ENCODE results near the gene ZC3H4.
"Not testable (repeated sequence)": the region's sequence is repeated elsewhere in the genome, so short reads cannot be mapped to it uniquely, and the experiment has no call there.

Gene ZC3H4

GRCh38 chr19:47093254-47093653, 20.3 kb downstream of the ZC3H4 start:
- in situ Hi-C loops (cut with HindIII; ENCODE audit: low sequenced_read_pairs), result no loop called here

DNA sequence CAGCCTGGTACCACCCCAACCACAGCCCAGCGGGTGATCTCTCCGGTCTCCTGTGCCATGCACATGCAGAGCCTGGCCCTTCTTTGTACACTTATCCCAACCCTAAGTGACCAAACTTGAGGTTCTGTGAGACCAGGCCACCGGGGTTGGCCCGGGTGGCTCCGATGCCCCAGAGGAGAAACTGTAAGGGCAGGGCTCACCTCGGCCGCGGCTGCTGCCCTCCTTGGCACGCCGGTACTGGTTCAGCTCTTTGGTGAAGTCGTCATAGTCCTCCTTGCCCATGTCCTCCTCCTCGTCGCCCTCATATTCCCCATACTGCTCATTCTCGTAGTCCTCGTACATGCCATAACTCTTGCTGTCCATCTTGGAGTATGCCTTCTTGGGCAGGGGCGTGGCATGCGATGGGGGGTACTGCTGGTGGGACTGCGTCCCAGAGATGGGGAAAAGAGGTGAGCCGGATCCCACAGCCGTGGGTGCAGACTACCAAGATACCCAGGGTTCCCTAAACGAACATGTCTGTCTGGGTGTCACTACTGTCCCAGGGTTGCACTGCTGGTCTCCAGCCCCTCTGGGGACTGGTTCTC, 23.7 kb downstream of the ZC3H4 start:
- in situ Hi-C loops (cut with HindIII; ENCODE audit: low sequenced_read_pairs), result loop anchor here (10.0 kb wide), 1 partner anchor 65 kb away; no protein-coding TSS in a partner anchor

DNA sequence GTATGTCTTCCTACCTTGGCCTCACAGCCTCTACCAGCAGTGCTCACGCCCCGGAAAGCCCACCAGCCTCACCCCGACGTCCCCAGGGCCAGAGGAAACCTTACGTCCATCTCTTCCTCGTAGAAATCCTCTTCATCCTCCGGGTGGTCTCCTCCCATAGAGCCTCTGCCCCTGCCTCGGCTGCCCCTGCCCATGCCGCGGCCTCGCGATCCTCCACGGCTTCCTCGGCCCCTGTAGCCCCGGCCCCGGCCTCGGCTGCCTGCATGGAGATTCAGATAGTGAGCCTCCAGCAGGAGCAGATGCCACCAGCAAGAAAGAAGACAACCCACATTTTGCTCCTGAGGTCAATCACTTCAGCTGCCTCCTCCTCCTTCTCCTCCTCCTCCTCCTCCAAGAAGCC, 27.3 kb downstream of the ZC3H4 start:
- in situ Hi-C loops (cut with HindIII; ENCODE audit: low sequenced_read_pairs), result loop anchor here (10.0 kb wide), 1 partner anchor 69 kb away; no protein-coding TSS in a partner anchor

GRCh38 chr19:47084879-47085439, 28.6 kb downstream of the ZC3H4 start:
- in situ Hi-C loops (cut with HindIII; ENCODE audit: low sequenced_read_pairs), result loop anchor here (10.0 kb wide), 1 partner anchor 70 kb away; no protein-coding TSS in a partner anchor

DNA sequence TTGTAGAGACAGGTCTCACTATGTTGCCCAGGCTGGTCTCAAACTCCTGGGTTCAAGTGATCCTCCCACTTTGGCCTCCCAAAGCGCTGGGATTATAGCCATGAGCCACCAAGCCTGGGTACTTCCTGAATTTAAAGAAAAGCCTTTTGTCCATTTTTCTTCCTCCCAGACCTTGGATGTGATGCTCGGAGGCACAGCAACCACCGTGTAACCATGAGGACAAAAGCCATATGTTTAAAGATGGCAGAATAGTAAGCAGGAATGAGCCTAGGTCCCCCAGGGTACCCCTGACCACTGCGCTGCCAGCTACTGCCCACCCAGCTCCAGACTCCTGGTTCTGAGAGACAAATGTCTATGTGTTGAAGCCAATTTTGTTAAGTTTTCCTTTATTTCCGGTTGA, 31.1 kb downstream of the ZC3H4 start:
- in situ Hi-C loops (cut with HindIII; ENCODE audit: low sequenced_read_pairs), result loop anchor here (10.0 kb wide), 1 partner anchor 72 kb away; no protein-coding TSS in a partner anchor

- in situ Hi-C loops (cut with HindIII; ENCODE audit: low sequenced_read_pairs), result loop anchor here (10.0 kb wide), 1 partner anchor 74 kb away; no protein-coding TSS in a partner anchor
Measured at GRCh38 chr19:47081095-47081494, 32.5 kb downstream of the ZC3H4 start.

GRCh38 chr19:47078351-47078750, 35.2 kb downstream of the ZC3H4 start:
- in situ Hi-C loops (cut with HindIII; ENCODE audit: low sequenced_read_pairs), result not testable (repeated sequence)

- in situ Hi-C loops (cut with HindIII; ENCODE audit: low sequenced_read_pairs), result no loop called here
Measured at GRCh38 chr19:47075941-47076340, 37.6 kb downstream of the ZC3H4 start.

DNA sequence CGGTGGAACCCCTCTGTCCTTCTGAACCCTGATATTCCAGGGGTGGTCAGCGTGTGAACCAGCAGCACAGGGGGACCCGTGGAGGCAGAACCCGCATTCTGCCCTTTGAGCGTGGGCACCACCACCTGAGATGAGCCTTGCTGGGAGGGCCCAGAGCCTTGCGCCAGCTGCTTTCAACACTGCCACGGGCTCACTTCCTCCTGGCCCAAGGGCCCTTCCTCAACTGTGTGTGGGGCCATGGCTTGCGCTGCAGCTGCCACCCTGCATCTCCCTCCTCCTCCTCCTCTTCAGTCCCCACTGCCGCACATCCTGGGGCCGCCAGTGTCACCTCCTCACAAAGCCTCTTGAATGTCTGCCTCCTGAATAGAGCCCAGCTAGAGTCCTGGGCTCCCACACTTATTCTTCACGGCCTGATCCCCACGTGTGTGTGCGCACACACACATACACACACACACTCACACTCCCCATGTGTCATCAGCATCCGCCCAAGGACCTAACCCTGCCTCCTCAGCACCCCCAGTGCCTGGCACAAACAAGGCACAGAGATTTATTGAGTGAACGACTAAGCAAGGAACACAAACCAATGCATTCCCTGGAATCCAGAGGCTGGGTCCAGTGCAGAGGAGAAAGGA, 38.3 kb downstream of the ZC3H4 start:
- in situ Hi-C loops (cut with HindIII; ENCODE audit: low sequenced_read_pairs), result no loop called here

- in situ Hi-C loops (cut with HindIII; ENCODE audit: low sequenced_read_pairs), result no loop called here
Measured at GRCh38 chr19:47074621-47075020, 39.0 kb downstream of the ZC3H4 start.

GRCh38 chr19:47073574-47073973, 40.0 kb downstream of the ZC3H4 start:
- in situ Hi-C loops (cut with HindIII; ENCODE audit: low sequenced_read_pairs), result no loop called here

GRCh38 chr19:47072323-47072722, 41.3 kb downstream of the ZC3H4 start:
- in situ Hi-C loops (cut with HindIII; ENCODE audit: low sequenced_read_pairs), result no loop called here

- in situ Hi-C loops (cut with HindIII; ENCODE audit: low sequenced_read_pairs), result no loop called here
Measured at GRCh38 chr19:47071731-47072130, 41.8 kb downstream of the ZC3H4 start.

DNA sequence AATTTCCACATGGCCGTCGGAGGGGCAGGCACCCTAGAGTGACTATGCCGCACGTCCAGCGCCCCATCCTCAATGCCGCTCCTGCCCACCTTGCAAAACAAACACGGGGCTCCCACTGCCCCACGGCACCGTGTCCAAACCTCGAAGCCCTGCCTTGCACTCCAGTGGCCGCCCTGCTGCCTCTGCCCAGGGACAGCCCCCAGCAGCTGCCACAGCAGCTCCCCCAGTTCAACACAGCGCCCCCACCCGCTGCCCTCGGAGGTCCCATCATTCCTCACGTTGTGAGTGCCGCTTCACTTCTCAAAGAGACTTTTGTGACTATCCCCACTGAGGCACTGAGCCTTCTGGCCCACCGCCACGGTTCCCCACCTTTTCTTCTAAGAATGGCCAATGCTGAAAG, 42.8 kb downstream of the ZC3H4 start:
- in situ Hi-C loops (cut with HindIII; ENCODE audit: low sequenced_read_pairs), result no loop called here

GRCh38 chr19:47069795-47070194, 43.8 kb downstream of the ZC3H4 start:
- in situ Hi-C loops (cut with HindIII; ENCODE audit: low sequenced_read_pairs), result no loop called here

DNA sequence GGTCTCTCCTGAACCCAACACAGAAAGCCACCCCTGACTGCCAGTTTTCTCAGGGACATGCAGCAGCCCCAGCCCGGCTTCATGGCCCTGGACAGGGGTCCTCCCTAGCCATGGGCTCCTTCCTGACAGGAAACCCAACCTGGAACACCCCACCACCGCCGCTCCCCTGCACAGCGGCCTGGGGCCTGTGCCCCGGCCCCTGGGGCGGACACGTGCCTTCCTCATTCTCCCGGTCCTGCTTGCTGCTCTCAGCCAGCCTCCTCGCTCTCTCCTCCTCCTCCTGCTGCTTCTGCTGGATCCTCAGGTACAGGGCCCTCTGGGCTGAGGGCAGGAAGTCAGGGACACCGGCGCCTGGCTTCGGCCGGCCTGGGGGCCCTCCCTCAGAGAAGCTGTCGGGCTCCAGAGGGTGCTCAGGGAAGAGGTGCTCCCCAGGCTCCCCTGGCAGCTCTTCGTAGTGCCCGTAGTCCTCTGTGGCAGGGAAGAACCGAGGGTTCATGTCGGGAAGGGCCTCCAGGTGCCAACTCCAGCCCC, 44.6 kb downstream of the ZC3H4 start:
- in situ Hi-C loops (cut with HindIII; ENCODE audit: low sequenced_read_pairs), result no loop called here

DNA sequence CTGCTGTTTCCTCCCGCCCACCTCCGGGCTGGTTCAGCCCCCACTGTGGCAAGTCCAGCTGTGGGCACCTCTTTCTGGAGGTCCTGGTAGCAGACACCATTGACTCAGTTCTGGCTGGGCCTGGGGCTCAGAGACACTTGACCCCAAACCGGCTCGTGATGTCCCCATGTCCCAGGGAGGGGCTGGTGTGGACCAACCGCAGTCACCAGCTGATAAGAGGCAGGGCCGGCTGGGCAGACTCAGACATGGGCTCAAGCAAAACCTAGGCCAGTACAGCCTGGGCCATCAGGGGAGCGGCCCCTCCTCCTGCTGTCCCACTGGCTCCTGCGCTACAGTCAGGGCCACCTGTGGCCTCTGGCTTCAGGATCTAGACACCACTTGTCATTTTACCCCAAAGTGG, 45.3 kb downstream of the ZC3H4 start:
- in situ Hi-C loops (cut with HindIII; ENCODE audit: low sequenced_read_pairs), result no loop called here

- in situ Hi-C loops (cut with HindIII; ENCODE audit: low sequenced_read_pairs), result no loop called here
Measured at GRCh38 chr19:47067215-47067847, 46.2 kb downstream of the ZC3H4 start.

GRCh38 chr19:47066376-47067214, 47.0 kb downstream of the ZC3H4 start:
- in situ Hi-C loops (cut with HindIII; ENCODE audit: low sequenced_read_pairs), result no loop called here

DNA sequence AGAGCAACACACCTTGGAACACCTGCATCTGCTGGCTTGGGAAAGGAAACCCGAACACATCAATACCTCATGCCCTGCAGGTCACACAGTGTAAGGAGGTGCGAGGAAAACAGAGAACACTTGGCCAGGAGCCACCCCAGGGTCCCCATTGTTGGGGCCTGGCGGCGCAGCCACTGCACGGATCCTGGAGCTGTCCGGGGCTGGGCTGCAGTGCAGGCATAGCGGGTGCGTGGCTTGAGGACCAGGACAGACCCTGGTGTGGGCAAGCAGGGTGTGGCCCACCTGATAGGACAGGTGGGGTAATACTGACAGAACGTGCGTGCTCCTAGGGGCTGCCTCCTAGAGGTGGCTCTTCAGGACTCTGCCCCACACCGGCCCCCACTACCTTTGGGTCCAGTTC, 48.3 kb downstream of the ZC3H4 start:
- in situ Hi-C loops (cut with HindIII; ENCODE audit: low sequenced_read_pairs), result no loop called here

GRCh38 chr19:47063874-47064273, 49.7 kb downstream of the ZC3H4 start:
- in situ Hi-C loops (cut with HindIII; ENCODE audit: low sequenced_read_pairs), result no loop called here
